ENCODE data around the gene CHIC2.

Gene CHIC2

DNA sequence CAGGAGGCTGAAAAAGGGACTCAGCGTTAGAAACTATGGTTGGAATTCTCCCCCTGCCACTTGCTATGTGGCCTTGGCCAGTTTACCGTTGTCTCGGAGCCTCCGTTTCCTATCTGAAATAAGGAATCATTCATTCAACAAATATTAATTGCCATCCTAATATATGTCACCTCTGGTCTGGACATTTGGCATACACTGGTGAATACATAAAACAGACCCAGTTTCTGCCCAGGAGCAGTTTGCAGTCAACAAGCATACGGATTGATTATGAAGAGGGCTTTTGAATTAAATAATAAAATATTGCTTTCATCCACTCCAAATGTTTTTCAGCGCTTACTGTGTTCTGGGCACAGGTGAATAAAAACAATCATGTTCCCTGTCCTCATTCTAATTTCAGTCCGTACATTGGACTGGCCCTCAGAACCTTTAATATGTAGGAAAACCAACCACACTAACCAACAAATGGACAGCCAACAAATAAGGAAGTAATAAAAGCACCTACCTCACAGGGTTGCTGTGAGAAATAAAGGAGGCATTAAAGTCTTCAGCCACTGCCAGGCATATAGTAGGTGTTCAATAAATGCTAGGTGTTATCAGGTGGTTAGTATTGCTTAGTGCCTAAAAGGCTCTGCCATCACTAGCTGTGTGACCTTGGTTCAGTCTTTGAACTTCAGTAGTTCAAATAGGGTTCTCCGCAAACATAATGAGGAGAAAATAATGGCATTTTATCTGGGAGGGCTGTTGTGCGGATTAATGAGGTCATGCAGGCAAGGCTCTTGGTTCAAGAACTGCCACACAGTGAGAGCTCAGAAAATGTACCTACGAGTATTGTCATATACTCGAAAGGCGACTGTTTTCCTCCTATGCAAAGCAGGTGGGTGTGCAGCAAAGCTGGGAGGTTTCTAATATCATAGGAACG is 28.3 kb upstream of the CHIC2 start:
- DNase-seq, result no peak

- DNase-seq, result peak; percentile 52
These were observed 27.4 kb upstream of the CHIC2 start for GRCh38 chr4:54091637-54092404.

GRCh38 chr4:54090804-54091623 is 26.6 kb upstream of the CHIC2 start:
- no peak for DNase-seq

DNA sequence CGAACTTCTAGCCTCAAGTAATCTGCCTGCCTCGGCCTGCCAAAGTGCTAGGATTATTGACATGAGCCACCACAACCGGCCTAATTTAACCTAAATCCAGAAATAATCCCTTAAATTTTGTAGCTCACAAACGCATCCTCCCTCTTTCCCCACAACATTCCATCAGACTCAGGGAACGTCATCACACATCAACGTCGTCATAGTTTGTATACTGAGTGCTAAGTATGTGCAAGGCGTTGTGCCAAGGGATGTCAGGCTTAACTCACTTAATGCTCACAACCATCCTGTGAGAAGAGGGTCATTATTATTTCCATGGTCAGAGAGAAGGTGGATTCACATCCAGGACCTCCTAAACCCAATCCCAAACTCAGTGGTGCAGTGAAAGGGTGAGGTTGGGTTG is 26.0 kb upstream of the CHIC2 start:
- DNase-seq, result no peak

DNA sequence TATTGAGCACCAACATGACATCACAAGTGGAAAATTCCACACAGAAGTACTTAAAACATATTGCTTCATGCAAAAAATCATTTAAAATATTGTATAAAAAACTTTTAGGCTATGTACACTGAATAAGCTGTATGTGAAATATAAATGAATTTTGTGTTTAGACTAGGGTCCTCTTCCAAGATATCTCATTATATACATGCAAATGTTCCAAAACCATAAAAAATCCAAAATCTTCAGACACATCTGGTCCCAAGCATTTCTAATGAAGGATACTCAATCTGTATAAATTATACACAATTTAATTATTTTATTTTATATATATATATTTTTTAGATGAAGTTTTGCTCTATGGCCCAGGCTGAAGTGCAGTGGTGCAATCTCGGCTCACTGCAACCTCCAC is 25.5 kb upstream of the CHIC2 start:
- no peak for DNase-seq

DNA sequence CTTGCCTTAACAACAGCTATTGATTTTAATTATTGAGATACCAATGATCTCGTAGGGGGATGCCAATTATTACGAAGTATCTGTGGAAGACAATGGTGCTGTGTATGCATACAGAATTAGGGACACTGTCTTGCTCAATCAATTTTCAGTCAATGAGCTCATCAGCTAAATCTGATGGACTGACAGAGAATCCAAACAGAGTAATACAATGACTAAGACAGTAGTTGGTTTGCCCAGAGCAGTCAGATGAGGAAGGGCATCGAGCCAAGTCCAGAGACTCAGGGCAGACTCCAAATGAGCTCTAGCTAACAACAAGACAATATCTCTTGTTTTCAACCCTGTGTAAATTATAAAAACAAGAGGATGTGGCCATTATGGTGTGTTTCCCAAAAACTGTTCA is 20.9 kb upstream of the CHIC2 start:
- peak; percentile 78 for DNase-seq

DNA sequence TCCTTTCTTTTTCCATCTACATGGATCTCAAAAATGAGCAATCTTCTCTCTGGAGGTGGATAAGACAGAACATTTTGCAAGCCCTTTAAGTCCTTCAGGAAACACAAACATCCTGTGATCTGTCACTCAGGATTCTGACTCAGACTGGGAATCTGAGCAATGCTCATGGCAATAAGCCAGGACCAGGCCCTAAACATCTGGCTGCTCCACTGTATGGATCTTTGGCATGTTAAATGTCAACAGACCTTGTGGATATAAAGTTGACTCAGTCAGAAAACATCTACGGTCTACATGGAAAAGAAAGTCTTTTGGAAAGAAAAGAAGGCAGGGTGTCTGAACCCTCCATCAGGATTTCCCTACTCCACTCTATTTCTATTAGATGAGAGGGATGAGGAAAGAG is 17.8 kb upstream of the CHIC2 start:
- DNase-seq, result peak; percentile 92

GRCh38 chr4:54077812-54078211 is 13.4 kb upstream of the CHIC2 start:
- DNase-seq, result peak; percentile 58

GRCh38 chr4:54076673-54077072 is 12.3 kb upstream of the CHIC2 start:
- peak; percentile 29 for DNase-seq

DNA sequence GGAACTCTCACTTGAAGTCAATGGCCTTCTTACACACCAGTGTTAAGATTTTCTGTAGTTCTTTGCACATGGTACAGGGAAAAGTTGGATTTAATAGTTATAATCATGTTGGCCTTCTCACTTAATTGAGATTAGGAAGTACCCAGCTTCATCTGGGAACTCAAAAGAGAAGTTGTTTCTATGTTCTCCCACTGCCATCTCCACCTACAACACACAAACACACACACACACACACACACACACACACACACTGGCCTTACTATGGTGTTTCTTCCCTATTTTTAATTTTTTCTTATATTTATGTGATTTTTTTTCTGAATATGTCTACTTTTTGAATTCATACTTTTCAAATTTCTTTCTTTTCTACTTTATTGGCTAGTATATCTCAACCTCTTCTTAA is 10.0 kb upstream of the CHIC2 start:
- DNase-seq, result no peak

DNA sequence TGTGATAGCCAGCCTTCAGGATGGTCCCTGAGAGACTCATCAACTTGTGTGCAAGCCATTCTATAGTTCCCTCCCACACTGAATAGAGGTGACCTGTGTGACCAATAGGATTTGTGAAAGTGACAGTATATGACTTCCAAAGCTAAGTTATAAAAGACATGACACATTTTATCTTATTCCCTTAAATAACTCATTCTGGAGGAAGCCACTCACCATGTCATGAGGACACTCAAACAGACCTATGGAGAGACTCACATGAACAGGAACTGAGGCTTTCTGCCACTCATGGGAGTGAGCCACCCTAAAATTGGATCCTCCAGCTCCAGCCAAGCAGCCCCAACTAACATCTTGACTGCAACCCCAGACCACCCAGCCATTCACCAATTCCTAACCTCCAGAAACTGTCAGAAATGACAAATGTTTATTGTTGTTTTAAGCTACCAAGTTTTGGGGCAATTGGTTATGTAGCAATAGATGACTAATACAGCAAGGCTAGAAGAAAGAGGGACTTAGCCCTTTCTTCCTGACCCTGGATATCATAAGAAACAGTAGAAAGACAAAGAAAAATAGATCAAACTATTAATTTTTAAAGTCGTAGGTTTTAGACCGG is 9.0 kb upstream of the CHIC2 start:
- DNase-seq, result no peak

DNA sequence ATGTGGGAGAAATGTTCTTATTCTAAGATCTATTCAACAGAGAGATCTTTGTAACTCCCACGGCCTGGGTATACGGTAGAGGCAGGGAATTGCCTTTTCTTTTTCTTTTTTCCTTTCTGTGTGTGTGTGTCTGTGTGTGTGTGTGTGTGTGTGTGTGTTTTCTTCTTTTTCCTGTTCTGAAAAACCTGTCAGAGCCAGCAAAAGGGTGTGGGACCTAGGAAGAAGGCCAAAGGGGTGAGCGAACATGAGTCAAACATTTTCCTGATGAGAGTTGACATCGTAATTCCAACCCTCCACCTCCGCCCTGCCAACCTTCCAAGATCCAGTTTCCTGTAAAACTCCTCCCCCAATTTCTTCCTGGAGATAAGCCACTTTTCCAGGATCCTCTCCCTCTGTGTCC is 2.8 kb upstream of the CHIC2 start:
- DNase-seq, result peak; percentile 94

- DNase-seq, result peak; percentile 56
These were observed 2.3 kb upstream of the CHIC2 start for GRCh38 chr4:54066718-54067129.

DNA sequence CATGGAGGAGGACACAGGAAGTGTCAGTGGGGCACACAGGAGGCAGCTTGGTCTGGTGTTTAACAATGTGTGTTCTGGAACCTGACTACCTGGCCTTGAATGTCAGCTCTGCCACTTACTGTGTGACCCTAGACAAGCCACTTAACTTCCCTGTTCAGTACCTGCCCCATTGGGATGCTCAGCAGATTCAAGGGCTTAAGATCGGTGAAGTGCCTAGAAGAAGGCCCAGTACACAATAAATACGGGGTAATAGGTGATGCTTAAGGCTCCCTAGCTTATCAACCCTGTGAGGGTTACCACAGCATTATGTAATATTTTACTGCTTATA is 1.6 kb upstream of the CHIC2 start:
- no peak for DNase-seq

DNA sequence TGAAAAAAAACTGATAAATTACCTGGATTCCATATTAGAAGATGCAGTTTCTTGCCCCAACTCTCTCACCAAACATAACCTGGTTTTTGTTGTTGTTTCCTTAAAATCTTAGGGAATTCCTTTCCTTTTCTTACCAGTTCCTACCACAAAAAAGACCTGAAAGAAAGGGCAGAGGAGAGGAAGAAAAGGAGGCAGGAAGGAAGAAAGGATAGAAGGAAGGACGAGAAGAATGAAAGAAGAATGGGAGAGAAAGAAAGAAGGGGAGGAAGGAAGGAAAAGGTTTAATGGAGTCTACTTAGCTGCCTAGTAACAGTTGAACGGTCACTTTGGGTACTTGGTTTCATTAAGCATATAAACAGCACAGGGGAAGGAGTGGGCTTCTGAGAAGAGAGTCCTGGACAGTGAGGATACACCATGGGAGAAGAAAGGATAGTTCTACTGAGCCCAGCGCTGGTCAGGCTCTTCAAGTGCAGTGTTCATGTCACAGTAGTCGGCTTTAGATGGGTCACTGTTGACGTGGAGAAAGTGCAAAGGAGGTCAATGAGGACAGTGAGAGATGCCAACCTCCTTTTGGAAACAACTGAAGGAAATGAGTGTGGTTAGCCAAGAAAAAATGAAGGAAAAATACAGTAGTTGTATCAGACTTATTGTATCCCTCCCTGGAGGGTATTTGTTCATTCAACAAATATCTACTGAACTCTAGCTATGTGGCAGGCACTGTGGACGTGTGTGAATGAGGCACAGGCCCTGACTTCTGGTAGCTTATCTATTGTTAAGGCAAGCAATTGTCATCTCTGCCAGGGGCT is 1.1 kb upstream of the CHIC2 start:
- DNase-seq, result no peak

DNA sequence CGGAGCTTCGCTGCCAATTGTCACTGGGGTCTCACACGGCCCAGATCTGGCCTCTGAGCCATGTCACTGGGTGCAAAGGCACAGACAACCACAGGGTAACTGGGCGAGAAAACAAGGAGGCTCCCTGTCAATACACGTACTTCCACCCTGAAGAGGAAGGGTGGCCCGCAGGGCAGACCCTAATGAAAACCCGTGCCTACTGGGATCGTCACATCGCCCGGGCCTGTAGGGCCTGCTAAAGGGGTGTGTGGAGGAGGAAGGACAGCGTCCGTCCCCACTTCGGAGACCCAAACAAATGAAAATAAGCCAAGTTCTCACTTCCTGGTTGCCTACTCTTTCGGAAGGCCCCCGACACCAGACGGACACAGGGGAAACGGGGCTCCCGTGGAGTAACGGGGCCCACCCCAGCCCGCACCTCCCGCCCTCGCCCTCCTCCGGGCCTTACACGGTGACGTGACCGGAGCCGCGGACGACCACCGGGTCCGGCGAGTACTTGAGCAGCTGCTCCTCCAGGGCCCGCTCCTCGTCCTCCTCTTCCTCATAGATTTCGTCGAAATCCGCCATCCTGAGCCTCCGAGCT is 578 bp downstream of the CHIC2 start:
- no peak for DNase-seq

GRCh38 chr4:54063229-54063628 is 1.2 kb downstream of the CHIC2 start:
- peak; percentile 27 for DNase-seq

DNA sequence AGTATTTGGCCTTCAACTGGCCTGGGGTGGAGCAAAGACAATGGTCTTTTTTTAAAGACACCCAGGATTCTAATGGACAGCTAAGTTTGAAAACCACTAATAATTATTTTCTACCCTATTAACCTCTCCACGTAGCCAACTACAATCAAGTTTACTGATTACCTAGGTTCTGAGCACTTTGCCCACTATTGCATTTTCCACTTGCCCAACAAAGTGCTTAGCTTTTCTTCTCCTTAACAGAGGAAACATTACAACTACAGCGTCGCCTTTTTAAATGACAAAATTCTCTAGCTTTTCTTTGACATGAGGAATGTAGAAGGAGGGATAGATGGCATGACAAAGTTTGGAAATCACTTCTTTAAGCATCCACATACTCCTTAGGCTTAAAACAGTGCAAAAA is 2.0 kb downstream of the CHIC2 start:
- DNase-seq, result no peak

DNA sequence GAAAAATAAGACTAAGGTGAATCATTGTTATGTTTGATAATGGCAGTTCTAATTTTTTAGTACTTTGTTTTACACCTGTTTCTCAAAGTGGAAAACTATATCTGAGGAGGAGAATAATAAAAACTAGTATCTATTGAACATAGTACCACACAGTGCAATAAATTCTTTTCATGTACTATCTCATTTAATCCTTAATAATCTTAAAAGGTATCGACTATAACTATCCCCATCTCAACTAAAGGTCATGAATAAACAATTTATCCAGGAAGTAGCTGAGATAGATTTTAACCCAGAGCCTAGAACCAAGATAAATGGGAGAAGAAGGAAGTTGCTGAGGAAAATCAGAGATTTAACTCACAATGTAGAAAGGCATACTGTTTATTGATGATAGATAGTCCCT is 2.5 kb downstream of the CHIC2 start:
- no peak for DNase-seq

DNA sequence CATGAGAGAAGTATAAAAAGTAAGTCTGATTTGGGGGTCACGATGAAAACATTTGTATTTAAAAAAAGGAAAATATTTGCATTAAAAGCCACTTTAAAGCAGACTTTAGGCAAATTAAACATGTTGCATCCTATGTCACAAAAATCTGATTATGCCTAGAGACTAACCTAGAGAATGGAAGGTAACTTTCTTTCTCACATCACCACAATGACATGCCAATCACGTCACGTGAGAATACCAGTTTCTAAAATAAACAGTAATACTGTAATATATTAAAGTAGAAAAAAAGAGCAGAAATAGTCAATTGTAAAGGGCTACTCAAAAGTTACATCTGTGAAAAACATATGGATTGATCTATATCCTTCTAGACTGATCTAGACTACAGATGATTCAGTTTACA is 3.3 kb downstream of the CHIC2 start:
- DNase-seq, result no peak

GRCh38 chr4:54060116-54060515 is 4.3 kb downstream of the CHIC2 start:
- DNase-seq, result no peak

DNA sequence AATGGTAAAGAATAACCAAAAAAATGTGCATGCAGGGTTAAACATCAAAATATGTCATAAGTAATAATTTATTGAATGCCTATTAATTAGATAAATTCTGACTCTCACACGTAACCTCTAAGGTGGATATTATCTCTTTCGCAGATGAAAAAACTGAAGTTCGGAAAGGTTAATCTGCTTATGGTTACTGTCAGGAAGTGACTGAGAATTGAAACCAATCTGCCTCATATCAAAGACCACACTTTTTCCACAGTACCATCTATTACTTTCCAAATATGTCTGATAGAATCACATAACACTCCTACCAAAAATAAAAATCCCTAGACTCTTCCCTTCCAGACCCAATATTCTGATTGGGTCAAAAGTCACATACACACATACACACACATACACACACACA is 6.2 kb downstream of the CHIC2 start:
- DNase-seq, result no peak
